Measurements from ENCODE around the gene HIF1A.
"Not testable (repeated sequence)": the region's sequence is repeated elsewhere in the genome, so short reads cannot be mapped to it uniquely, and the experiment has no call there.

Gene HIF1A

GRCh38 chr14:61710853-61711817, 15.8 kb downstream of the HIF1A start:
- no peak for DNase-seq

- no peak for DNase-seq
These were observed 16.8 kb downstream of the HIF1A start for GRCh38 chr14:61712137-61712536.

GRCh38 chr14:61713724-61714437, 18.6 kb downstream of the HIF1A start:
- no peak for DNase-seq

GRCh38 chr14:61716956-61717355, 21.6 kb downstream of the HIF1A start:
- DNase-seq, result no peak

GRCh38 chr14:61718039-61718438, 22.7 kb downstream of the HIF1A start:
- no peak for DNase-seq

- DNase-seq, result no peak
These were observed 24.3 kb downstream of the HIF1A start for GRCh38 chr14:61719344-61720293.

- no peak for DNase-seq
These were observed 25.0 kb downstream of the HIF1A start for GRCh38 chr14:61720294-61720661.

GRCh38 chr14:61720741-61721140, 25.4 kb downstream of the HIF1A start:
- no peak for DNase-seq

- no peak for DNase-seq
These were observed 28.8 kb downstream of the HIF1A start for GRCh38 chr14:61724133-61724532.

GRCh38 chr14:61726778-61727658, 31.7 kb downstream of the HIF1A start:
- no peak for DNase-seq

GRCh38 chr14:61730756-61731373, 35.6 kb downstream of the HIF1A start:
- no peak for DNase-seq

- no peak for DNase-seq
These were observed 38.7 kb downstream of the HIF1A start for GRCh38 chr14:61733972-61734371.

GRCh38 chr14:61736751-61737150, 41.4 kb downstream of the HIF1A start:
- no peak for DNase-seq

- DNase-seq, result no peak
These were observed 42.6 kb downstream of the HIF1A start for GRCh38 chr14:61737915-61738314.

- no peak for DNase-seq
These were observed 43.8 kb downstream of the HIF1A start for GRCh38 chr14:61739133-61739532.

- DNase-seq, result no peak
These were observed 47.1 kb downstream of the HIF1A start for GRCh38 chr14:61742371-61742770.

GRCh38 chr14:61744238-61744637, 48.9 kb downstream of the HIF1A start:
- no peak for DNase-seq

GRCh38 chr14:61746346-61746745, 51.0 kb downstream of the HIF1A start:
- not testable (repeated sequence) for DNase-seq

- no peak for DNase-seq
These were observed 51.6 kb downstream of the HIF1A start for GRCh38 chr14:61746881-61747280.

- no peak for DNase-seq
These were observed 52.0 kb downstream of the HIF1A start for GRCh38 chr14:61747342-61747741.

GRCh38 chr14:61749264-61749663, 54.0 kb downstream of the HIF1A start:
- no peak for DNase-seq
